Glutamatergic neuron (in vitro differentiated cells): ENCODE results near the gene TRIM9. TPM values are rescaled to one million over a fixed set of nuclear protein-coding genes. Genes with fewer than 3 reads are reported as not detected.

ENCODE experiments used
- DNase-seq: peaks from one replicate; pipeline ENCODE4 v3.0.0; 2022
- H3K27ac Mint-ChIP-seq: one replicate; pipeline ENCODE4 v1.8.0; 2020; ENCODE audit warnings: mild to moderate bottlenecking, mixed read lengths, inconsistent platforms; ENCODE audit not compliant: unreplicated experiment
- H3K27me3 Mint-ChIP-seq: one replicate; pipeline ENCODE4 v1.8.0; 2020; ENCODE audit warnings: mild to moderate bottlenecking, moderate library complexity, mixed read lengths, inconsistent platforms; ENCODE audit not compliant: unreplicated experiment
- H3K36me3 Mint-ChIP-seq: one replicate; pipeline ENCODE4 v1.8.0; 2020; ENCODE audit warnings: mild to moderate bottlenecking, mixed read lengths, inconsistent platforms; ENCODE audit not compliant: unreplicated experiment
- H3K4me1 Mint-ChIP-seq: one replicate; pipeline ENCODE4 v1.8.0; 2020; ENCODE audit warnings: mild to moderate bottlenecking, low read depth, mixed read lengths, inconsistent platforms; ENCODE audit not compliant: unreplicated experiment
- H3K4me3 Mint-ChIP-seq: one replicate; pipeline ENCODE4 v1.8.0; 2020; ENCODE audit warnings: mild to moderate bottlenecking, mixed read lengths, inconsistent platforms; ENCODE audit not compliant: unreplicated experiment
- H3K9me3 Mint-ChIP-seq: one replicate; pipeline ENCODE4 v1.8.0; 2020; ENCODE audit warnings: mild to moderate bottlenecking, moderate library complexity, mixed read lengths, inconsistent platforms; ENCODE audit not compliant: unreplicated experiment
- total RNA-seq: library from RNA; stranded (reverse); fragmentation: NEBNext Ultra II Directional; extraction: Animal tissue kit (Norgen Biotek cat#: 25700); gene quantifications from one replicate; pipeline ENCODE4 v1.2.1, GENCODE V29; 2021; ENCODE audit not compliant: unreplicated experiment
- TF ChIP-seq, protein P1 (sequence below): fragments of 200-600 bp; sonication (generic); IDR thresholded peaks from one replicate; pipeline ENCODE4 v1.5.0; 2021; ENCODE audit not compliant: partially characterized antibody, unreplicated experiment

The TRIM9 gene
- total RNA-seq, 1 donor from 2014 or later = 11.9 TPM

DNA sequence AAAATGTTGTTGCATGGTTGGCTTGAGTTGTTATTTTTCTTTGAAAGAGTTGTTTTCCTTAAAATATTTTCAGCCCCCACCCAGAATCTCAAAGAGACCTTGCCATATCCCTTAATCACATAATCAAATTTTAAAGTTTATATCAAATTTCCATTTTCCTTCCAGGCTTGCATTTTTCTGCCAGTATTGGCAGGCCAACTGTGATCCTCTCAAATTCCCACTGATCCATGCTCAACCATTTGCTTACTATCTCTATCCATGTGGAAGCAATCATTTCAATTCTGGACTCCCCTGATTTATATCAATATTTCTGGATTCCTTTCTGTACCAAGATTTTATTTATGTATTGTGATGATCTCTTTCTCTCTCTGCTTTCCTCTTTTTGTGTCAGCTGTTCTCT, 86.5 kb downstream of the TRIM9 start:
- Mint-ChIP-seq H3K9me3 (peaks cover 3% of the 10 kb centered on the region), H3K4me3 (no peak overlapping the region), H3K36me3 (no peaks in the 10 kb centered on the region), H3K4me1 (peaks cover 51% of the 10 kb centered on the region), H3K27me3 (peaks cover 5% of the 10 kb centered on the region), H3K27ac (peak overlapping the region; percentile 29)
- TF ChIP-seq, protein P1, sequence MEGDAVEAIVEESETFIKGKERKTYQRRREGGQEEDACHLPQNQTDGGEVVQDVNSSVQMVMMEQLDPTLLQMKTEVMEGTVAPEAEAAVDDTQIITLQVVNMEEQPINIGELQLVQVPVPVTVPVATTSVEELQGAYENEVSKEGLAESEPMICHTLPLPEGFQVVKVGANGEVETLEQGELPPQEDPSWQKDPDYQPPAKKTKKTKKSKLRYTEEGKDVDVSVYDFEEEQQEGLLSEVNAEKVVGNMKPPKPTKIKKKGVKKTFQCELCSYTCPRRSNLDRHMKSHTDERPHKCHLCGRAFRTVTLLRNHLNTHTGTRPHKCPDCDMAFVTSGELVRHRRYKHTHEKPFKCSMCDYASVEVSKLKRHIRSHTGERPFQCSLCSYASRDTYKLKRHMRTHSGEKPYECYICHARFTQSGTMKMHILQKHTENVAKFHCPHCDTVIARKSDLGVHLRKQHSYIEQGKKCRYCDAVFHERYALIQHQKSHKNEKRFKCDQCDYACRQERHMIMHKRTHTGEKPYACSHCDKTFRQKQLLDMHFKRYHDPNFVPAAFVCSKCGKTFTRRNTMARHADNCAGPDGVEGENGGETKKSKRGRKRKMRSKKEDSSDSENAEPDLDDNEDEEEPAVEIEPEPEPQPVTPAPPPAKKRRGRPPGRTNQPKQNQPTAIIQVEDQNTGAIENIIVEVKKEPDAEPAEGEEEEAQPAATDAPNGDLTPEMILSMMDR = no peak
- no peak for DNase-seq

DNA sequence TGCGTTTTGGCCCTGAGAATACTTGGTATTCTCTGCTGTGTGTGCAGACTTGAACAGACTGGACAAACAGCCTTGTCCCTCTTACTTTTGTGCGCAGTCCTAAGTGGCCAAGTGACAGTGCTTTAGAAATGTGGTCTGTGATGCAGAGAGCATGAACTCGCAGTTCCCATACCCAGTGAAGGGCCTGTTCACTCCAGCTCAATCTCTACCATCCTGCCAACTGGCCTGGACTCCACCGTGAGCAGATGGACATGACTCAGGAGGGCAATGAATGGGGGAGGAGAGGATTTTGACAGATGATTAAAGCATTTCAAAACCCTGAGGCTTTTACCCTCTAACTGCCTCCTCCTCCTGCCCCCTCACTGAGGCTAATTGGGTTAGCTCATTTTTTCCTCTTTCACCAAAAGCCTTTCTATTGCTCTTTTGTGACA, 88.1 kb downstream of the TRIM9 start:
- H3K36me3 Mint-ChIP-seq = no peaks in the 10 kb centered on the region
- peaks cover 3% of the 10 kb centered on the region for H3K9me3 Mint-ChIP-seq
- H3K27me3 Mint-ChIP-seq = peaks cover 3% of the 10 kb centered on the region
- H3K4me3 Mint-ChIP-seq = peak overlapping the region; percentile 68
- peak overlapping the region; percentile 98 for H3K27ac Mint-ChIP-seq
- peaks cover 60% of the 10 kb centered on the region for H3K4me1 Mint-ChIP-seq
- TF ChIP-seq, protein P1 = no peak
- peak; percentile 59 for DNase-seq

DNA sequence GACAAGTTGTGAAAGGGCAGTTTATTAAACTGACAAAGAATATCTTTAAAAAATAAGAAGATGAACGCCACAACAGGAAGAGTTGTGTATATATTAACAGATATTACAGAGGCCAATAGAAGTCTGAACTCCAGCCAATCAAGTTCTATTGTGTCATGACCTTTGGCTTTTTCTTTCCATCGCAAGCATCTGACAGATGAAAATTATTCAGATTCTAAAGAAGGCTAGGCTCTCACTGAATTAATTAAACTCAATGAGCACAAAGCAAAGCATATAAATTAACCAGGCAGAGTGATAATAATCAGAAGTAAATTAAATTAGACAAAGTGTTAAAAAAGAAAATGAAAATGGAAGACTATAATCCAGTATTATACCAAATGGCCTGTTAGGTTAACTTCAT, 88.6 kb downstream of the TRIM9 start:
- TF ChIP-seq, protein P1 = no peak
- peaks cover 60% of the 10 kb centered on the region for H3K4me1 Mint-ChIP-seq
- no peak for DNase-seq
- H3K36me3 Mint-ChIP-seq = no peaks in the 10 kb centered on the region
- H3K27ac Mint-ChIP-seq = peak overlapping the region; percentile 98
- peaks cover 3% of the 10 kb centered on the region for H3K27me3 Mint-ChIP-seq
- H3K9me3 Mint-ChIP-seq = peaks cover 3% of the 10 kb centered on the region
- H3K4me3 Mint-ChIP-seq = peak overlapping the region; percentile 68

DNA sequence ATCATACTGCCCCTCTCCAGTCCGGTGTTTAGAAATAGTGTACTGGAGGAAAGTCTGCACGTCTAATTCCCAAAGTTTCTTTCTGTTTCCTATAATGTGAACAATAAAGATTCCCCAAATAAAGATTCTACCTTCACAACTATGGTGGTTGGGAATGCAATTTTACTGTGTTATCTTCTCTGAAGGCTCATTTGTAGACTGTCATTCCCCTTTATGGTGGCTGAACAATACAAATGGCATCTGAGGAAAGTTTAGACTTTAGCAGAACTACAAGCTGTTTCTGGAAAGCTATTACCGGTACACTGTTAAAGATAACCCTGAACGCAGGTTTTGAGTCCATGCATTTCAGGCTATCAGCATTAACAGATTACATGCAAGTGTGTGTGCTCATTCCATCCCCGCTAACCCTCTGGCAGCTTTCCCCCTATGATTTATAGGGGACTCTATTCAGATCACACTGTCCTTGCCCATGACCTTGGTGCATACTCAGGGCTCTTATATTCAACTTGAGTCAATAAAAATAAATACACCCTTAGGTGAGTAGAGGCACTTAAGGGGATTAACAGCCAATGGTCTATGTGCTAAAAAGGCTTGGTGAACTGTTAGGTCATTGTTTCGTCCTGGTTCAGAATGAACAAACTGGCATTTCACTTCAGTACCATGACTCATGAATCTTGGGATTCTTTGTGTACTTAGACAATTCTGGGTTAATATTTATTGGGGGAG, 89.9 kb downstream of the TRIM9 start:
- Mint-ChIP-seq H3K4me3 (no peak overlapping the region), H3K27ac (peak overlapping the region; percentile 62), H3K27me3 (peaks cover 3% of the 10 kb centered on the region), H3K4me1 (peaks cover 60% of the 10 kb centered on the region), H3K36me3 (no peaks in the 10 kb centered on the region), H3K9me3 (peaks cover 3% of the 10 kb centered on the region)
- TF ChIP-seq, protein P1 = no peak
- no peak for DNase-seq

DNA sequence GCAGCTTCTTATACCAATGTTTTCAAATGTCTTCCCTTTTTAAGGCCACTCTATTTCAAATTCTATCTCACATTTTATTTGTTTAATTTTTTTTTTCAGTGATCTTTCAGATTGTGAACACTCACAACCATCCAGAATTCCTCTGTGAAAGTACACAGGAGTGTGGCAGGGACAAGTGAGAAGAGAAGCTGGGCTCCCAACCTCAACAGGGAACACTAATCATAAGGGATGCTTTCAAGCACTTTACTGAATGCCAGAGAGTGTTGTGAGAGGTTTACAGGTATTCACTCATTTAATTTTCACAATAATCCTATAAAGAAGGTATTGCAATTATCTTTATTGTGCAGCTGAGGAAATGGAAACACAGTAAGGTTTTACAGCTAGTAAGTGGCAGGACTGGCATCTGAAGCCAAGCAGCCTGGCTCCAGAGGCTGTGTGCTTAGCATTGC, 90.5 kb downstream of the TRIM9 start:
- peaks cover 3% of the 10 kb centered on the region for H3K27me3 Mint-ChIP-seq
- no peaks in the 10 kb centered on the region for H3K36me3 Mint-ChIP-seq
- peaks cover 57% of the 10 kb centered on the region for H3K4me1 Mint-ChIP-seq
- H3K27ac Mint-ChIP-seq = peak overlapping the region; percentile 83
- no peak overlapping the region for H3K4me3 Mint-ChIP-seq
- peaks cover 3% of the 10 kb centered on the region for H3K9me3 Mint-ChIP-seq
- TF ChIP-seq, protein P1 = no peak
- no peak for DNase-seq
